22Rv1 (cell line): ENCODE data around the gene GPC5.

Source experiments
- CTCF ChIP-seq: fragments of 450-650 bp; IDR thresholded peaks from 2 replicates; pipeline ENCODE4 v1.5.1; 2017; ENCODE audit warnings: mild to moderate bottlenecking
- ZFX ChIP-seq: fragments of 450-650 bp; IDR thresholded peaks from 2 replicates; pipeline ENCODE4 v1.6.1; 2017; ENCODE audit warnings: antibody characterized with exemption, borderline replicate concordance

GRCh38 chr13:92775658-92776057 is 1377.2 kb downstream of the GPC5 start:
- TF ChIP-seq CTCF (no peak), ZFX (no peak)
